SK-N-MC (cell line): ENCODE measurements around the gene MSL3B.

Experiments used
- EZH2 ChIP-seq: fragments of 200-600 bp; sonication (generic); IDR thresholded peaks from one replicate; pipeline ENCODE4 v1.6.1; 2017; ENCODE audit warnings: antibody characterized with exemption
- FOXP2 ChIP-seq: optimal IDR thresholded peaks from 2 replicates; pipeline ENCODE3; 2011; ENCODE audit warnings: mild to moderate bottlenecking, moderate library complexity; ENCODE audit not compliant: insufficient read depth; ENCODE audit errors: extremely low read length, control extremely low read depth
- POLR2AphosphoS5 ChIP-seq: IDR thresholded peaks from 2 replicates; pipeline ENCODE4 v1.6.1; 2012; ENCODE audit warnings: mild to moderate bottlenecking, low read depth, low read length, borderline replicate concordance

GRCh38 chr2:233816771-233817170 is 51.4 kb downstream of the MSL3B start:
- TF ChIP-seq POLR2AphosphoS5 = no peak
- no peak for TF ChIP-seq EZH2
- TF ChIP-seq FOXP2 = no peak
